ENCODE measurements around the gene ODF2L.

GRCh38 chr1:86410879-86411278, 14.8 kb upstream of the ODF2L start:
- TF ChIP-seq POLR2A (IDR thresholded peaks at IDR 0.05) = no peak
- TF ChIP-seq CTCF (IDR thresholded peaks at IDR 0.05) = no peak

Data from lower leg skin (tissue), 3 donors.